H1 (cell line): ENCODE measurements around the gene OPCML. TPM values are rescaled to one million over a fixed set of nuclear protein-coding genes. Genes with fewer than 3 reads are reported as not detected.

ENCODE experiments used
- CTCF ChIA-PET: fragments of 300-600 bp; sonication (Branson Sonifier 250); formaldehyde crosslinking; loops from one replicate; lab custom pipeline; 2021; ENCODE audit not compliant: partially characterized antibody; lab: Charles Lee
- POLR2A ChIA-PET: fragments of 300-600 bp; sonication (Branson Sonifier 250); formaldehyde crosslinking; loops from one replicate; lab custom pipeline; 2021; ENCODE audit warnings: inconsistent platforms; ENCODE audit not compliant: partially characterized antibody; lab: Charles Lee
- DNase-seq, 2 experiments: peaks; one replicate each; pipeline versions ENCODE4 v3.0.0 to v3.0.0-alpha.2; 2010 to 2022; ENCODE audit warnings: low spot score in 2 of 2, low read depth in 1 of 2, mixed read lengths in 1 of 2
- FAIRE-seq: peaks from 2 replicates; lab custom pipeline; 2011; peaks lifted over from hg19 to GRCh38; lab: Jason Lieb, UNC
- H2AFZ ChIP-seq: 2 replicates; pipeline ENCODE4 v1.8.1; 2012; ENCODE audit warnings: low read length, inconsistent platforms
- H2AK5ac ChIP-seq: 2 replicates; pipeline ENCODE4 v1.6.1; 2013; ENCODE audit warnings: low read depth, low read length
- H2BK120ac ChIP-seq: replicated peaks from 2 replicates; pipeline ENCODE3; 2013; ENCODE audit warnings: low read depth, low read length, inconsistent platforms
- H2BK12ac ChIP-seq: 2 replicates; pipeline ENCODE4 v1.6.1; 2013; ENCODE audit warnings: low read depth, low read length
- H2BK15ac ChIP-seq: 2 replicates; pipeline ENCODE4 v1.6.1; 2013; ENCODE audit warnings: low read length
- H2BK20ac ChIP-seq: 2 replicates; pipeline ENCODE4 v1.6.1; 2013; ENCODE audit warnings: low read length
- H2BK5ac ChIP-seq: 2 replicates; pipeline ENCODE4 v1.6.1; 2013; ENCODE audit warnings: low read depth, low read length
- H3K14ac ChIP-seq: 2 replicates; pipeline ENCODE4 v1.6.1; 2013; ENCODE audit warnings: inconsistent platforms; ENCODE audit not compliant: insufficient read length
- H3K18ac ChIP-seq: 2 replicates; pipeline ENCODE4 v1.6.1; 2013; ENCODE audit warnings: low read length; ENCODE audit errors: extremely low read depth
- H3K23ac ChIP-seq: 2 replicates; pipeline ENCODE4 v1.6.1; 2013; ENCODE audit warnings: inconsistent platforms; ENCODE audit not compliant: insufficient read length
- H3K23me2 ChIP-seq: 2 replicates; pipeline ENCODE4 v1.6.1; 2013; ENCODE audit warnings: low read depth, low read length
- H3K27ac ChIP-seq: 2 replicates; pipeline ENCODE4 v1.6.1; 2011; ENCODE audit warnings: low read depth, low read length, inconsistent platforms
- H3K27me3 ChIP-seq, 4 experiments: replicated peaks in 1 of 4; 1 replicate in 1 of 4; 2 replicates in 3 of 4; pipeline versions ENCODE4 v1.6.1 to v1.8.1; 2011 to 2013; ENCODE audit warnings: low read length in 3 of 4, mild to moderate bottlenecking in 3 of 4, inconsistent platforms in 2 of 4, mixed read lengths in 2 of 4, moderate library complexity in 1 of 4; ENCODE audit not compliant: control insufficient read depth in 3 of 4, insufficient read depth in 3 of 4; ENCODE audit errors: extremely low read depth in 1 of 4
- H3K36me3 ChIP-seq, 4 experiments: 2 replicates each; pipeline versions ENCODE4 v1.6.1 to v1.8.1; 2011 to 2013; ENCODE audit warnings: mild to moderate bottlenecking in 4 of 4, low read length in 3 of 4, moderate library complexity in 2 of 4, control low read depth in 1 of 4, inconsistent platforms in 1 of 4; ENCODE audit not compliant: insufficient read depth in 4 of 4, control insufficient read depth in 2 of 4
- H3K4ac ChIP-seq: replicated peaks from 2 replicates; pipeline ENCODE3; 2013; ENCODE audit warnings: low read length, low read depth, mixed read lengths, inconsistent platforms; ENCODE audit not compliant: insufficient read length
- H3K4me1 ChIP-seq, 4 experiments: replicated peaks in 1 of 4; 1 replicate in 1 of 4; 2 replicates in 3 of 4; pipeline versions ENCODE4 v1.6.1 to v1.8.1; 2011 to 2013; ENCODE audit warnings: low read length in 3 of 4, inconsistent platforms in 2 of 4, mixed read lengths in 1 of 4; ENCODE audit not compliant: insufficient read depth in 4 of 4, control insufficient read depth in 3 of 4
- H3K4me2 ChIP-seq, 2 experiments: 2 replicates each; pipeline versions ENCODE4 v1.6.1 to v1.8.1; 2011 to 2013; ENCODE audit warnings: low read depth in 2 of 2, low read length in 2 of 2, control low read depth in 1 of 2, inconsistent platforms in 1 of 2, mild to moderate bottlenecking in 1 of 2; ENCODE audit not compliant: insufficient read depth in 1 of 2
- H3K4me3 ChIP-seq, 4 experiments: fragments of 200-600, 300-600 bp in 1 of 4; sonication (generic), shearing (Covaris generic), sonication (Bioruptor Twin) in 1 of 4; 2 replicates each; pipeline versions ENCODE4 v1.5.1 to v1.8.1; 2011 to 2016; ENCODE audit warnings: low read length in 4 of 4, low read depth in 3 of 4, control low read depth in 2 of 4, inconsistent platforms in 2 of 4, mild to moderate bottlenecking in 2 of 4, mixed read lengths in 1 of 4, moderate library complexity in 1 of 4; ENCODE audit not compliant: insufficient read depth in 2 of 4; ENCODE audit errors: extremely low read depth in 1 of 4
- H3K56ac ChIP-seq: replicated peaks from 2 replicates; pipeline ENCODE3; 2013; ENCODE audit warnings: low read depth, mild to moderate bottlenecking, mixed read lengths, low read length, inconsistent platforms; ENCODE audit not compliant: insufficient read length
- H3K79me1 ChIP-seq: 2 replicates; pipeline ENCODE4 v1.6.1; 2013; ENCODE audit warnings: low read depth, low read length, control low read depth
- H3K79me2 ChIP-seq, 2 experiments: 2 replicates each; pipeline versions ENCODE4 v1.6.1 to v1.8.1; 2012 to 2013; ENCODE audit warnings: low read length in 2 of 2, mild to moderate bottlenecking in 2 of 2, inconsistent platforms in 1 of 2; ENCODE audit not compliant: insufficient read depth in 2 of 2, control insufficient read depth in 1 of 2
- H3K9ac ChIP-seq, 4 experiments: replicated peaks in 1 of 4; 1 replicate in 1 of 4; 2 replicates in 3 of 4; pipeline versions ENCODE4 v1.6.1 to v1.8.1; 2011 to 2013; ENCODE audit warnings: low read depth in 3 of 4, low read length in 3 of 4, control low read depth in 2 of 4, mild to moderate bottlenecking in 2 of 4, moderate library complexity in 2 of 4, inconsistent platforms in 1 of 4; ENCODE audit errors: extremely low read depth in 1 of 4
- H3K9me3 ChIP-seq, 2 experiments: 2 replicates each; pipeline versions ENCODE4 v1.6.1 to v1.8.1; 2012 to 2013; ENCODE audit warnings: mild to moderate bottlenecking in 2 of 2, moderate library complexity in 2 of 2, control low read depth in 1 of 2, inconsistent platforms in 1 of 2, low read depth in 1 of 2, low read length in 1 of 2, mixed read lengths in 1 of 2; ENCODE audit not compliant: insufficient read depth in 2 of 2
- H4K20me1 ChIP-seq, 2 experiments: replicated peaks in 1 of 2; 2 replicates each; pipeline versions ENCODE3 to v1.8.1; 2011 to 2013; ENCODE audit warnings: inconsistent platforms in 2 of 2, low read length in 2 of 2, mild to moderate bottlenecking in 1 of 2; ENCODE audit not compliant: insufficient read depth in 2 of 2, control insufficient read depth in 1 of 2
- H4K5ac ChIP-seq: 2 replicates; pipeline ENCODE4 v1.6.1; 2013; ENCODE audit warnings: low read length, low read depth, mixed read lengths, inconsistent platforms; ENCODE audit not compliant: insufficient read length
- H4K8ac ChIP-seq: 2 replicates; pipeline ENCODE4 v1.8.0; 2013; ENCODE audit warnings: mild to moderate bottlenecking, moderate library complexity, low read length, inconsistent platforms; ENCODE audit not compliant: insufficient read depth; ENCODE audit errors: extremely low read depth
- H4K91ac ChIP-seq: replicated peaks from 2 replicates; pipeline ENCODE3; 2013; ENCODE audit warnings: low read length, mixed read lengths, inconsistent platforms; ENCODE audit not compliant: insufficient read length
- GABPA ChIP-seq: IDR thresholded peaks from 2 replicates; pipeline ENCODE4 v1.6.1; 2011; ENCODE audit warnings: mild to moderate bottlenecking, low read length, moderate library complexity, borderline replicate concordance; ENCODE audit not compliant: insufficient read depth
- JUN ChIP-seq: IDR thresholded peaks from 2 replicates; pipeline ENCODE4 v1.6.1; 2011; ENCODE audit warnings: low read depth, mild to moderate bottlenecking, improper control_type of control experiment, low read length
- whole genome bisulfite sequencing, 2 experiments: shearing (Covaris generic) in 1 of 2; methylation state at CpG; one replicate each; pipeline versions ENCODE4 v1.1.6 to v1.1.7; 2013 to 2015; ENCODE audit warnings: low lambda C conversion rate in 2 of 2, mixed read lengths in 2 of 2, inconsistent platforms in 1 of 2, low coverage in 1 of 2, missing lambda C conversion rate in 1 of 2; ENCODE audit not compliant: insufficient replicate concordance in 2 of 2, insufficient coverage in 1 of 2, insufficient read length in 1 of 2; ENCODE audit errors: extremely low coverage in 1 of 2, missing lambda C conversion rate in 1 of 2; 5-methylcytosine and 5-hydroxymethylcytosine counted together
- polyA plus RNA-seq, 7 experiments: library from polyadenylated mRNA; depleted of rRNA in 3 of 7; stranded (reverse) in 5 of 7; unstranded in 2 of 7; fragments of >200 nt in 5 of 7; fragments of 200-250 nt in 2 of 7; gene quantifications; 1 replicate in 5 of 7; 2 replicates in 1 of 7; 4 replicates in 1 of 7; pipeline versions ENCODE4 v1.2.1 to v1.2.3, GENCODE V29; 2011 to 2013; ENCODE audit warnings: missing spikeins in 2 of 7, mixed read lengths in 2 of 7
- total RNA-seq: library from RNA; stranded (reverse); fragmentation: NEBNext Ultra II Directional; extraction: Animal tissue kit (Norgen Biotek cat#: 25700); gene quantifications from 2 replicates; pipeline ENCODE4 v1.2.1, GENCODE V29; 2021
- TF ChIP-seq, protein P1 (sequence below), 3 experiments: IDR thresholded peaks; 1 replicate in 2 of 3; 2 replicates in 1 of 3; pipeline versions ENCODE4 v1.5.1 to v1.6.1; 2011; ENCODE audit warnings: low read length in 3 of 3, mild to moderate bottlenecking in 3 of 3, inconsistent platforms in 2 of 3, low read depth in 1 of 3, moderate library complexity in 1 of 3; ENCODE audit not compliant: insufficient read depth in 1 of 3; ENCODE audit errors: control extremely low read depth in 1 of 3

Gene OPCML
- total and polyA plus RNA-seq, 2 of the 8 experiments (the other 6 are each of a cell fraction or from before 2014, with no cell fraction given) = 2.3 to 3.1 TPM

GRCh38 chr11:132686886-132687285, 845.4 kb downstream of the OPCML start:
- H3K4me2 ChIP-seq = no peak overlapping the region
- H2BK12ac ChIP-seq = no peak overlapping the region
- H3K79me1 ChIP-seq = no peaks in the 10 kb centered on the region
- H3K14ac ChIP-seq = no peak overlapping the region
- H4K91ac ChIP-seq = no peak overlapping the region
- H3K36me3 ChIP-seq = no peaks in the 10 kb centered on the region
- no peak overlapping the region for H3K4me3 ChIP-seq
- H2AK5ac ChIP-seq = no peak overlapping the region
- no peaks in the 10 kb centered on the region for H3K27me3 ChIP-seq
- DNase-seq = no peak
- no peak overlapping the region for H3K18ac ChIP-seq
- H3K23me2 ChIP-seq = no peaks in the 10 kb centered on the region
- H4K5ac ChIP-seq = no peak overlapping the region
- H3K9ac ChIP-seq = no peak overlapping the region
- no peak overlapping the region for H2BK20ac ChIP-seq
- H2BK5ac ChIP-seq = no peak overlapping the region
- CTCF ChIA-PET = no interaction called here
- H3K79me2 ChIP-seq = no peaks in the 10 kb centered on the region
- no peak for FAIRE-seq
- no peak overlapping the region for H3K23ac ChIP-seq
- H3K9me3 ChIP-seq = no peaks in the 10 kb centered on the region
- no peak overlapping the region for H3K56ac ChIP-seq
- H2BK120ac ChIP-seq = no peak overlapping the region
- H4K20me1 ChIP-seq = no peaks in the 10 kb centered on the region
- 96% methylated on average over 4 of the region's 4 CpGs; no CpG with 5 or more reads in 1 of the 2 experiments for WGBS, 2 experiments
- no peak overlapping the region for H3K27ac ChIP-seq
- H2BK15ac ChIP-seq = no peak overlapping the region
- no peak overlapping the region for H4K8ac ChIP-seq
- no peak overlapping the region for H3K4ac ChIP-seq
- H2AFZ ChIP-seq = no peak overlapping the region
- H3K4me1 ChIP-seq = no peaks in the 10 kb centered on the region
- POLR2A ChIA-PET = no interaction called here
- TF ChIP-seq JUN (no peak), GABPA (no peak)
- TF ChIP-seq, protein P1, sequence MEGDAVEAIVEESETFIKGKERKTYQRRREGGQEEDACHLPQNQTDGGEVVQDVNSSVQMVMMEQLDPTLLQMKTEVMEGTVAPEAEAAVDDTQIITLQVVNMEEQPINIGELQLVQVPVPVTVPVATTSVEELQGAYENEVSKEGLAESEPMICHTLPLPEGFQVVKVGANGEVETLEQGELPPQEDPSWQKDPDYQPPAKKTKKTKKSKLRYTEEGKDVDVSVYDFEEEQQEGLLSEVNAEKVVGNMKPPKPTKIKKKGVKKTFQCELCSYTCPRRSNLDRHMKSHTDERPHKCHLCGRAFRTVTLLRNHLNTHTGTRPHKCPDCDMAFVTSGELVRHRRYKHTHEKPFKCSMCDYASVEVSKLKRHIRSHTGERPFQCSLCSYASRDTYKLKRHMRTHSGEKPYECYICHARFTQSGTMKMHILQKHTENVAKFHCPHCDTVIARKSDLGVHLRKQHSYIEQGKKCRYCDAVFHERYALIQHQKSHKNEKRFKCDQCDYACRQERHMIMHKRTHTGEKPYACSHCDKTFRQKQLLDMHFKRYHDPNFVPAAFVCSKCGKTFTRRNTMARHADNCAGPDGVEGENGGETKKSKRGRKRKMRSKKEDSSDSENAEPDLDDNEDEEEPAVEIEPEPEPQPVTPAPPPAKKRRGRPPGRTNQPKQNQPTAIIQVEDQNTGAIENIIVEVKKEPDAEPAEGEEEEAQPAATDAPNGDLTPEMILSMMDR (IDR thresholded peaks at IDR 0.05; ENCODE audit: control extremely low read depth in 1 of 3, insufficient read depth in 1 of 3, low read depth in 1 of 3, low read length in 3 of 3) = no peak
